GM12891 (cell line): ENCODE data around the gene IRX3.

Experiments used
- POLR2A ChIP-seq: IDR thresholded peaks from 2 replicates; pipeline ENCODE4 v1.6.1; 2011; ENCODE audit warnings: low read depth, low read length, control low read depth
- POLR2AphosphoS5 ChIP-seq: IDR thresholded peaks from 2 replicates; pipeline ENCODE4 v1.6.1; 2011; ENCODE audit warnings: low read depth, low read length, control low read depth
- TAF1 ChIP-seq: IDR thresholded peaks from 2 replicates; pipeline ENCODE4 v1.6.1; 2011; ENCODE audit warnings: low read depth, low read length, control low read depth

- TF ChIP-seq POLR2A (no peak), POLR2AphosphoS5 (no peak), TAF1 (no peak)
Observed at GRCh38 chr16:54248863-54249710, 37.5 kb downstream of the IRX3 start.
